Prostate gland (tissue), 2 donors: ENCODE data around the gene FAM89B.

ENCODE experiments used
- POLR2A ChIP-seq: fragments of 450-650 bp; IDR thresholded peaks from one replicate; pipeline ENCODE4 v1.6.1; 2016; ENCODE audit warnings: antibody characterized with exemption, mild to moderate bottlenecking
- TF ChIP-seq, protein P1 (sequence below), 4 experiments: fragments of 200-600 bp in 2 of 4; fragments of 450-650 bp in 2 of 4; sonication (generic) in 2 of 4; IDR thresholded peaks; 1 replicate in 3 of 4; 2 replicates in 1 of 4; pipeline ENCODE4 v1.5.1; 2016 to 2019; ENCODE audit warnings: antibody characterized with exemption in 4 of 4, mild to moderate bottlenecking in 2 of 4, moderate library complexity in 2 of 4

DNA sequence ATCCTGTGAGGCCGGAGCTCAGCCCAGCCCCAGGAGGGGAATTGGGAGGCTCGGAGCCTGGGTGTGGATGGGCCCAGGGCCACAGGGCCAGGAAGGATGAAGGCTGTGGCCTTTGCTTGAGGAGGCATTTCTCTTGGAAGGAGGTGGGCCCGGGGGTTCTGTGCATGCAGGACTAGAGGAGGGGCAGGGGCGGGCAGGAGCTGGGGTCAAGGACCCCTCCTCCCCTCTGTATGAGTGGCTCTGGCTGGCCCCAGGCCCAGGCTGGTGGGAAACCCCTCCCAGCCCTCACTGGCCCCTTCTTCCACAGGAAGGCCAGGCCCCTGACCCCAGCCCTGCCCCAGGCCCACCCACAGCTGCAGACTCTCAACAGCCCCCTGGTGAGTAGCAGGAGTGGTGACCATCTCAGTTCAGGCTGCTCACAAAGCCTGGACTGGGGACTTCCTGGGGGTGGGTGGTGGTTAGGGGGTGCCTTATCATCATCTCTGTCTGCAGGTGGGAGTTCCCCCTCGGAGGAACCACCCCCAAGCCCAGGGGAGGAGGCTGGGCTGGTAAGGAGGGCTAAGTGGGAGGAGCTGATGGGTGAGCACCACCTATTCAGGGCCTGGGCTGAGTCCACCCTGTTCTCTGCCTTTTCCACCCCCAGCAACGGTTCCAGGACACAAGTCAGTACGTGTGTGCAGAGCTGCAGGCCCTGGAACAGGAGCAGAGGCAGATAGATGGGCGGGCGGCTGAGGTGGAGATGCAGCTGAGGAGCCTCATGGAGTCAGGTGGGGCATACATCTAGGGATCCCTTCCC, 17.3 kb downstream of the FAM89B start:
- TF ChIP-seq, protein P1, sequence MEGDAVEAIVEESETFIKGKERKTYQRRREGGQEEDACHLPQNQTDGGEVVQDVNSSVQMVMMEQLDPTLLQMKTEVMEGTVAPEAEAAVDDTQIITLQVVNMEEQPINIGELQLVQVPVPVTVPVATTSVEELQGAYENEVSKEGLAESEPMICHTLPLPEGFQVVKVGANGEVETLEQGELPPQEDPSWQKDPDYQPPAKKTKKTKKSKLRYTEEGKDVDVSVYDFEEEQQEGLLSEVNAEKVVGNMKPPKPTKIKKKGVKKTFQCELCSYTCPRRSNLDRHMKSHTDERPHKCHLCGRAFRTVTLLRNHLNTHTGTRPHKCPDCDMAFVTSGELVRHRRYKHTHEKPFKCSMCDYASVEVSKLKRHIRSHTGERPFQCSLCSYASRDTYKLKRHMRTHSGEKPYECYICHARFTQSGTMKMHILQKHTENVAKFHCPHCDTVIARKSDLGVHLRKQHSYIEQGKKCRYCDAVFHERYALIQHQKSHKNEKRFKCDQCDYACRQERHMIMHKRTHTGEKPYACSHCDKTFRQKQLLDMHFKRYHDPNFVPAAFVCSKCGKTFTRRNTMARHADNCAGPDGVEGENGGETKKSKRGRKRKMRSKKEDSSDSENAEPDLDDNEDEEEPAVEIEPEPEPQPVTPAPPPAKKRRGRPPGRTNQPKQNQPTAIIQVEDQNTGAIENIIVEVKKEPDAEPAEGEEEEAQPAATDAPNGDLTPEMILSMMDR (IDR thresholded peaks at IDR 0.05): no peak
- TF ChIP-seq POLR2A: no peak
